MG63 (cell line): ENCODE measurements around the gene POLDIP2. TPM values are rescaled to one million over a fixed set of nuclear protein-coding genes. Genes with fewer than 3 reads are reported as not detected.
"Not testable (repeated sequence)": the region's sequence is repeated elsewhere in the genome, so short reads cannot be mapped to it uniquely, and the experiment has no call there.

ENCODE experiments used
- DNase-seq: peaks from one replicate; pipeline ENCODE4 v3.0.0-alpha.2; 2020
- H3K27me3 ChIP-seq: fragments of 250-450 bp; sonication (Bioruptor Pico); 2 replicates; pipeline ENCODE4 v1.5.1; 2020; ENCODE audit warnings: mild to moderate bottlenecking, moderate library complexity
- H3K36me3 ChIP-seq: fragments of 250-450 bp; sonication (Bioruptor Pico); 2 replicates; pipeline ENCODE4 v1.5.1; 2020; ENCODE audit warnings: mild to moderate bottlenecking, moderate library complexity
- H3K4me3 ChIP-seq: fragments of 250-450 bp; sonication (Bioruptor Pico); 2 replicates; pipeline ENCODE4 v1.5.1; 2020; ENCODE audit warnings: mild to moderate bottlenecking, moderate library complexity
- H3K9me3 ChIP-seq: fragments of 250-450 bp; sonication (Bioruptor Pico); 2 replicates; pipeline ENCODE4 v1.5.1; 2020; ENCODE audit warnings: mild to moderate bottlenecking, moderate library complexity
- total RNA-seq: library from RNA; depleted of rRNA; stranded (reverse); fragments of >200 nt; shearing (Covaris generic); gene quantifications from 2 replicates; pipeline ENCODE4 v1.2.3, GENCODE V29; 2014; ENCODE audit warnings: low replicate concordance

The POLDIP2 gene
- total RNA-seq, 1 experiment from 2014 or later, result 244 TPM

DNA sequence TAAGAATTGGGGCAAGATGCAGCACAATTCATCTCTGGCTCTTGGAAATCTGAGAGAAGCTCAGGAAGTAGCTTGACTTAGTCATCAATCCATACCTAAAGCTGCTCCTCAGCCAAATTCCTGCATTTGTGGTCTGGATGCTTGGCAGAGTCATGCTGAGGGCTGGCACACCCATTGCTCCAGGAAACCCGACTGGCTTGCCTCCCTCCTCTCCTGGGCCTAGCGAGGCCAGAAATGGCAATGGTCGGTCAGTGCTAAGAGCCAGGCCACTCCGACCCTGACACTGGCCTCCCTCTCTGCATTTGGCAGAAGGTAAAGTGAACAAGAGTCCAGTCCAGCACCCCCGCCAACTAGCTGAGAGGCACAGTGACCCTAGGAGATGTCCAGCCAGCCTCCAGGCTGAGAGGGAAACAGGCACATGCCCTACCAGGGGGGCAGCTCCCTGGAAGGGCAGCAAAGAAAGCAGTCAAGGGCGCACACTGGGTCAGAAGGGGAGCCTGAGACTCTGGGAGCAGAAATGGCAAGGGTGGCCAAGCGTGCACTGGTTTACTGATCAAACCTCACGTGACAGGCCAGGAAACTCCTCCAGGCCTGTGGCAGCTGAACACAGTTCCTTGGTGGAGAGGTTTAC lies 10.0 kb downstream of the POLDIP2 start:
- DNase-seq, result peak; percentile 97
- H3K4me3 ChIP-seq, result no peak overlapping the region
- H3K27me3 ChIP-seq, result no peaks in the 10 kb centered on the region
- peaks cover 84% of the 10 kb centered on the region for H3K36me3 ChIP-seq
- no peaks in the 10 kb centered on the region for H3K9me3 ChIP-seq

DNA sequence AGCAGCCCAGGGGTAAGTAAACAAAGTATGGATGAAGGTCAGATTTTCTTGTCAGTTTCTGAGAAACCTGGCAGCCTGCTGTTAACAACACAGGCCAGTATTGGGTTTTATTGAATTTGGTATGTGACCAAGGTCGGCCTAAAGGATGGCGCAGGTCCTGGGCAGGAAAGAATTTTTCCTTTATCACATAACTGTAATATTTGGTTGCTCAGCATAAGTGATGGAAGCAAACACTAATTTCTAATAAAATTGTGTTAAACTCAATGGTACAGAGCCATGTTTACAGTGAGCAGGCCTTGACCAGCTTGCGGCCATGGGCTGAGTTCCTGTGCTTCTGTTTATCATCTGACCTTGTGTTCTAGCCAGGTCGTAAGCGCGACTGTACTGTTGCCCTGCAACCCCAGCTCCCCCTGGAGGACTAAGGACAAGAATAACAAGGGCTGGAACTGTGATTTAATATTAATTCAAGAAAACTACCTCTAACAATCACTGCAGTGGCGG lies 10.5 kb downstream of the POLDIP2 start:
- Histone ChIP-seq H3K9me3 (no peaks in the 10 kb centered on the region), H3K36me3 (peaks cover 87% of the 10 kb centered on the region), H3K4me3 (no peak overlapping the region), H3K27me3 (no peaks in the 10 kb centered on the region)
- DNase-seq, result peak; percentile 69

DNA sequence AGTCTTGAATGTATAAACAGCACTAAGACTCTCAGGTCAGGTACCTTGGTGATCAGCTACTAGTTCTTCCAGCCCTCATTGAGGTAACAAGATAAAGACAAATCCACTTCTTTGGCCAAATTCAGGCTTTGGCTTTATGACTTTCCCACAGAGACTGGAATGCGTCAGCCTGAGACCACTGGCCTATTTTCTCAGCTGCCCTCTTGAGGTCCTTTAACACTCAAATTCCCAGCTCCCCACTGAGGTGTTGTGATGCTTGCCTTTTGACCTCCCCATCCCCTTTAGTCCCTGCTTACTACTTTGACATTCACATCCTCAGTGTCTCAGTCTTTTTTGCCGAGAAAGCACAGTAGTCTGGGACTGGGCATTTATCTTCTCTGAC lies 11.1 kb downstream of the POLDIP2 start:
- H3K9me3 ChIP-seq, result no peaks in the 10 kb centered on the region
- H3K27me3 ChIP-seq, result no peaks in the 10 kb centered on the region
- peaks cover 87% of the 10 kb centered on the region for H3K36me3 ChIP-seq
- DNase-seq, result no peak
- no peak overlapping the region for H3K4me3 ChIP-seq

DNA sequence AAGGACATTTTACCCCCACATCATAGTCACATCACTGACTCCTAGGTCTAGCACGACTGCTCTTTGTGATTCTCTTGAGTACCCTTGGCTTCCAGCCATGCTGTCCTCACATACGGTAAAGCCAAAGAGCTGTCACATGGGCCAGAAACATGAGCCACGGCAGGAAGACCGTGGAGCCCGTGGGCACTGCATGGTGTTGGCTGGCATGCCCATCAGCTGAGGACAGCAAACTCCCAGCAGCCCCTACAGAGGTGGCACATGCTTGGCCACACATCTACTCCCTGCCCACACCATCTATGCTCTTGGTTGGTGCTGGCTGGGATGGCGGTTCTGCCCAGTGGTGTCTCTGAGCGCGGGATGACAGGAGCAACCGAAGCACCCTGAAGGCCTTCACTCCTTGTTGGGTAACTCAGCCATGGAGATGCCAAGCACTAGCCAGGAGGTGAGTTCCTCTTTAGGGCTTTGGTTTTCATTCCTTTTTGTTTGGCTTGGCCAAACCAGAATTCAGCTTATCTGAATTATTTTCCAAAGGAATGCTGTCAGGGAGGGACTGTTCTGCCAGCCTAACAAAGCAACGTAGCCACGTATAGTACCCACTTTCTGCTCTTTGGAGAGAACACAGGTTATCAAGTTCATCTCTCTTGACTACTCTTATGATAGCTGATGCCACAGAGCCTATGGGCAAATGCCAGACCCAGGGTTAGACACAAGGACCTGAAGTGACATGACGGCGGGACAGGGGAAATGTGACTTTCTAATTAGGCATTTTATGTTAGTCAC lies 11.7 kb downstream of the POLDIP2 start:
- no peaks in the 10 kb centered on the region for H3K27me3 ChIP-seq
- peak; percentile 22 for DNase-seq
- peaks cover 87% of the 10 kb centered on the region for H3K36me3 ChIP-seq
- no peaks in the 10 kb centered on the region for H3K9me3 ChIP-seq
- H3K4me3 ChIP-seq, result no peak overlapping the region

DNA sequence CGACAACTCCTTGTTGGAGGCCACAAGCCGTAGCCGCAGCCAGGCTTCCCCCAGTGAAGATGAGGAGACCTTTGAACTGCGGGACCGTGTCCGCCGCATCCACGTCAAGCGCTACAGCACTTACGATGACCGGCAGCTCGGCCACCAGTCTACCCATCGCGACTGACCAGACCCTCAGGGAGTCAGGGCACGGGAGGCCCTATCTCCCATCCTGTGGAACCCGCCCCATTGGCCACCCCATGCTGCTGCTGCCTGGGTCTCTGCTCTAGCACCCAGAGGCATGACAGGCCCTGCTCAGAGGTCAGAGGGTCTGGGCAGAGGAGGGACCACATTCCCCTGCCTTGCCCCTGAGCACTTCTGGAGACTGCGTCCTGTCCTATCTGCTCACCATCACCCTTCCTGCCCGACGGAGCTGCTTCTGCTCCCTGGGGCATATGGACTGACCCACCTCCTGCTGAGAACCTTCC lies 12.9 kb downstream of the POLDIP2 start:
- DNase-seq, result no peak
- no peaks in the 10 kb centered on the region for H3K9me3 ChIP-seq
- H3K36me3 ChIP-seq, result peaks cover 87% of the 10 kb centered on the region
- H3K27me3 ChIP-seq, result no peaks in the 10 kb centered on the region
- no peak overlapping the region for H3K4me3 ChIP-seq

DNA sequence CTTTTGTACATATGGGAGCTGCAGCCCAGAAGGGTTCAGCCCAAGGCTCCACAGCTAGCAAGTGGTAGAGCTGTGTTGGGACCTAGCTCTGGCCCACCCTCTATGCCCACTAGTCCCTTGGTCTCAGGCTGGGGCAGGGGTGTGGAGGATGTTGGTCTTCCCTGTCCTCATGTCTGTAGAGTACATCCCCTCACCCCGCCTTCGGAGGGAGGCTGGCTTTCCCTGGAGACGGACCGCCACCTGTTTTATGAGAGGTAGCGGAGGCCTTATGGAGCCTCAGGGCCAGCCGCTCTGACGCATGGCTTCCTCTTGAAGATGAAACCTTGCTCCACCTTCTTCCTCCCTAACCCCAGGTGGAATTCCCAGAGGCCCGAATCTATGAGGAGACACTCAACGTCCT lies 13.3 kb downstream of the POLDIP2 start:
- no peak for DNase-seq
- Histone ChIP-seq H3K27me3 (no peaks in the 10 kb centered on the region), H3K9me3 (no peaks in the 10 kb centered on the region), H3K4me3 (no peak overlapping the region), H3K36me3 (peaks cover 87% of the 10 kb centered on the region)

DNA sequence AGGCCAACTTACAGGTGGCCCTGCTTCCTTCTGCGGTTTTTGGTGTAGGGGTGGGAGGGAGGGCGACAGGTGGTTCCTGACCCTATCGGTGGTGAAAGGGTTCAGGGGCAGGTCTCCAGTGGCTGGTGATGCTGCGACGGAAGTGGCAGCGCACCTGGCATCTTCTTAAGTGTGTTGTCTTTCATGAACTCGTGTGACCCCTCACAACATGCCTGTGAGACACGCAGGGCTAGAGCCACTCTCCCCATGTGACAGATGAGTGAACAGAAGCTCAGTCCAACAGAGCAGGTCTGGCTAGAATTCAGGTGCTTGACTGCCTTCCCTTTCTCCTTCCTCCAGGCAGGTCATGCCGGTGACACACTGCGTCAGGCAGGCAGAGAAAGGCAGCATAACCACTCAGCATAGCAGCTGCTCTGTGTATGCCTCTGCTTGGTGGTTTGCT lies 13.8 kb downstream of the POLDIP2 start:
- H3K4me3 ChIP-seq, result no peak overlapping the region
- no peaks in the 10 kb centered on the region for H3K27me3 ChIP-seq
- DNase-seq, result no peak
- peaks cover 83% of the 10 kb centered on the region for H3K36me3 ChIP-seq
- H3K9me3 ChIP-seq, result no peaks in the 10 kb centered on the region

DNA sequence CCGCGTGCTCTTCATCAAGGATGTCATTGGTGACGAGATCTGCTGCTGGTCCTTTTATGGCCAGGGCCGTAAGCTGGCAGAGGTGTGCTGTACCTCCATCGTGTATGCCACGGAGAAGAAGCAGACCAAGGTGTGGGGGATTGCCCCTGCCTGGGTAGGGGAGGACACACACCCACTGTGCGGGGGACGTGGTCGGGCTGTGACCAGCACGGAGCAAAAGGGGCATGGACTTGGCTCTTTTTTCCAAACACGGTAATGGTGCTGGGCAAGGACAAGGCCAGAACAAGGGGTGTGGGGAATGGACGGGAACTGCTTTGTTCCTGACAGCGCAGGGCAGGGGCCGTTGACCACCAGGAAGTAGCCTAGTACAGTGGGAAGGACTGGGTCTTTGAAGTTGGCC lies 15.0 kb downstream of the POLDIP2 start:
- Histone ChIP-seq H3K27me3 (no peaks in the 10 kb centered on the region), H3K4me3 (no peak overlapping the region), H3K36me3 (peaks cover 84% of the 10 kb centered on the region), H3K9me3 (no peaks in the 10 kb centered on the region)
- no peak for DNase-seq

DNA sequence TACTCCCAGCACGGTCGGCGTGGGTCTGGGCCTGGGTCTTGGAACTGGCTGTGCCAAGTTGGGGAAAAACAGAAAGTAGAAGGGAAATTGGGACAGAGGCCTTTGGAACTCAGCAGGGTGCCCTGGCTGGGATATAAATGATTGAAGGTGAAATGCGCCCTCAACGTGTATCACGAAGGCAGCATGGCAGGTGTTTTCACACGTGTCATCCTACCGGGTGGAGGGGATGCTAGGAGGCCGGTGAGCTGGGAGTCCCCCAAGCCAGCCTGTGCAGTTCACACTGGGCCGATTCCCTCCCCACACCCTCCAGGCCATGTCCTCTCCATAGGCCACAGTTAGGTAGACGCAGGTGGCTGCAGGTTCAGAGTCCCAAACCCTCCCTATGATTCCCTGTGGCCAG lies 15.8 kb downstream of the POLDIP2 start:
- H3K27me3 ChIP-seq, result no peaks in the 10 kb centered on the region
- H3K4me3 ChIP-seq, result no peak overlapping the region
- peaks cover 92% of the 10 kb centered on the region for H3K36me3 ChIP-seq
- no peak for DNase-seq
- no peaks in the 10 kb centered on the region for H3K9me3 ChIP-seq

DNA sequence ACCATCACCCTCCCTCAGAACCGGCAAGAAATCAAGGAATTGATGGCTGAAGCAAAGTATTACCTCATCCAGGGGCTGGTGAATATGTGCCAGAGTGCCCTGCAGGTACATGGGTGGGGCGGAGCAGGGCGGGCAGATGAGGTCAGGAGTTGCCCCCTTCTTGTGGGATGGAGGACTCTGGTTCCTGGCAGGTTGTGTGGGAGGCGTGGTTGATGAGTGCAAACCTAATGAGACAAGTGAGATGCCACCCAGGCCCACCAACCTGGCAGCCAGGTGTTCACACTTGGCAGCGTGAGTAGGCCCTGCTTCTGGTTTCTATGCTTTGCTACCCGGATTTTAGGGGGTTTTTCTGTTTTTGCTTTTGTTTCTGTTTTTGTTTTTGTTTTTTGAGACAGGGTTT lies 17.0 kb downstream of the POLDIP2 start:
- Histone ChIP-seq H3K9me3 (no peaks in the 10 kb centered on the region), H3K36me3 (peaks cover 87% of the 10 kb centered on the region), H3K4me3 (no peak overlapping the region), H3K27me3 (no peaks in the 10 kb centered on the region)
- DNase-seq, result no peak

DNA sequence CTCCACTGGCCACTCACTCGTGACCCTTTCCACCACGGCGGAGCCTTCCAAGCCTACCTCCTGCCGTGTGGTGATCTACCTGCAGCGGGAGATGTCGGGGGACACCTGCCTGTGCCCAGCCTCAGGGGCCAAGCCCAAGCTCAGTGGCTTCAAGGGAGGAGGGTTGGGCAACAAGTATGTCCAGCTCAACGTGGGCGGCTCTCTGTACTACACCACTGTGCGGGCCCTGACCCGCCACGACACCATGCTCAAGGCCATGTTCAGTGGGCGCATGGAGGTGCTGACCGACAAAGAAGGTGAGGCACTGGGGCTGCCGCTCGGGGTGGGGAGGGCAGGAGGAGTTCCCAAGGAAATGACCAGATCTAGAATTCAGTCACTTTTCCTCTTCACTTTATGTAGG lies 17.9 kb downstream of the POLDIP2 start:
- no peak for DNase-seq
- H3K36me3 ChIP-seq, result peaks cover 77% of the 10 kb centered on the region
- no peaks in the 10 kb centered on the region for H3K9me3 ChIP-seq
- no peak overlapping the region for H3K4me3 ChIP-seq
- H3K27me3 ChIP-seq, result no peaks in the 10 kb centered on the region

DNA sequence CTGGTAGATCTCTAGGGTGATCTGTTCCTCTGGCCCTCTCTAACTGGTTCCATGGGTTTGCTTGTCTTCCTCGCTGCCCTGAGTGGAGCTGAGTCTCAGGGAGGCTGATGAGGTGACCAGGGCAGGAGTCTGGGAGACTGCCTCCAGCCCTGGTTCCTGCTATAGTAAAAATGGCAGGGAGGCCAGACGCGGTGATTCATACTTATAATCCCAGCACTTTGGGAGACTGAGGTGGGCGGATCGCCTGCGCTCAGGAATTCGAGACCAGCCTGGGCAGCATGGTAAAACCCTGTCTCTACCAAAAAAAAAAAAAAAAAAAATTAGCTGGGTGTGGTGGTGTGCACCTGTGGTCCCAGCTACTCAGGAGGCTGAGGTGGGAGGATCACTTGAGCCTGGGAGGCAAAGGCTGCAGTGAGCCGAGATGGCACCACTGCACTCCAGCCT lies 18.5 kb downstream of the POLDIP2 start:
- DNase-seq, H3K9me3 ChIP-seq, H3K27me3 ChIP-seq, H3K4me3 ChIP-seq: not testable (repeated sequence)
- H3K36me3 ChIP-seq, result peaks cover 71% of the 10 kb centered on the region

DNA sequence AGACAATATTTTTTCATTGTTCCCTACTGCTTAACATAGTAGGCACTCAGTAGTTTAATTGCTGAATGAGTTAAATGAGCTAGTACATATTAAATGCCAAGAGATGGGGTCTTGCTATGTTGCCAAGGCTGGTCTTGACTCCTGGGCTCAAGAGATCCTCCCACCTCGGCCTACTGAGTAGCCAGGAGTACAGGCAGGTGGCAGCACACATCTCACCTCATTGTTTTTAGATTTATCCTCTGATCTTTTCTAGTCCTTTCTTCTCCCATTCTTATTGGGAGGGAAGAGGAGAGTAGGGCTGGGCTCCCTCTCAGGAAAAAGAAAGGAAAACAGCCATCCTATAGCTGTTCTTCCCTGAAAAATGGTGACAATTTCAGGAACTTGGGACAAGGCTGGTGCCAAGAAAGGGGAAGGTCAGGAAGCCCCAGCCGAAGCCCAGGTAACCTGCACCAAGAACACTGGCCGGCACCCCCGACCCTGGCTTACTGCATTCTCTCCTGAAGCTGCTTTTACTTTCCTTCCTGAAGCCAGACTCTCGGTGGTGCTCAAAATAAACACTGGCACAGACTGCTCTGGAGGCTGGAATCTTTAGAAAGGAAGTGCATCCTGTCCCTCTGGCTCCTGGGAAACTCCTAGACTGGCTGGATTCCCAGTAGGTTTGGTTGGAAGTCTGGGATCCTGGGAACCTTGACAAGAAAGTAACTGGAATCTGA lies 19.1 kb downstream of the POLDIP2 start:
- H3K27me3 ChIP-seq, result no peaks in the 10 kb centered on the region
- peak overlapping the region; percentile 11; the same call in 1 of the 2 replicates for H3K4me3 ChIP-seq
- peak; percentile 69 for DNase-seq
- H3K9me3 ChIP-seq, result no peaks in the 10 kb centered on the region
- H3K36me3 ChIP-seq, result peaks cover 68% of the 10 kb centered on the region

DNA sequence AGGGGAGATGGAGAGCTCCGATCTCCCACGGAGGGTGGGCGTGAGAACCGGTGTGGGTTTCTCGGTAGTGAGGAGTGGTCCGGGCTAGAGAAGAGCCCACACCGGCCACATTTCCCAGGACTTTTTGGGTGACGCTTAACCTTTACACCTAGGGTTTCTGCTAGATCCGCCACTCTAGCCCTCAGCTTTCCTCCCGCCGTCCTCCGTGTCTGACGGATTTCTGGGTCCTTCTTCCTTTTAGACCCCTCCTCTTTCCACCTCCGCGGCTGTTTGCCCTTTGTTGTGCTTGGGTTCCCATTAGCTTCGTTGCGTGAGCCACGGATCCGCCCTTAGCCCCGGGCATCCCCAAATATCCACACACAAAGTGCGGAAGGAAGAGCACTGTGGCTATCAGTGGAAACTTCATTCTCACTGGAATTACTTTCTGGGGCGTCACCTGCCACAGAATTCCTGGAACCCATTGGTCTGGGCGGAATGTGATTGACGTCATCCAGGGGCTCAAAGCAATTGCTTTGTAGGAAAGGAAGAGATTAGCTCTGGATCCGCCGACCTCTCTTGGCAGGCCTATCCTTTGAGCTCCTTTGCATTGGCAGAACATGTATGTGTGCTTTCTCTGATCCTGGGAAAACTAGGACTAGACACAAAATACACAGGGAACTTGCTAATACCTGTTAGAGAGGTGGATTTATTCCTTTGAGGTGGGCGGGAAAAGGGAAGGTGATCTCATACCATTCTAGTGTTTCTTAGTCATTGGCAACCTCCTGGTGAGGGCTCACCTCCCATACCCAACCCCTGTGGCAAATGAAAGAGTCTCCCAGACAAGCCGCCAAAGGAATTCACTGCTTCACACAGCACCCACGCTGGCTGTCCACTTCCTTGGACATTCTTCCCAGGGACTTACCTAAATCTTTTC lies 21.1 kb downstream of the POLDIP2 start:
- Histone ChIP-seq H3K9me3 (no peaks in the 10 kb centered on the region), H3K4me3 (peak overlapping the region; percentile 98), H3K27me3 (no peaks in the 10 kb centered on the region), H3K36me3 (peaks cover 57% of the 10 kb centered on the region)
- DNase-seq, result peak; percentile 83

DNA sequence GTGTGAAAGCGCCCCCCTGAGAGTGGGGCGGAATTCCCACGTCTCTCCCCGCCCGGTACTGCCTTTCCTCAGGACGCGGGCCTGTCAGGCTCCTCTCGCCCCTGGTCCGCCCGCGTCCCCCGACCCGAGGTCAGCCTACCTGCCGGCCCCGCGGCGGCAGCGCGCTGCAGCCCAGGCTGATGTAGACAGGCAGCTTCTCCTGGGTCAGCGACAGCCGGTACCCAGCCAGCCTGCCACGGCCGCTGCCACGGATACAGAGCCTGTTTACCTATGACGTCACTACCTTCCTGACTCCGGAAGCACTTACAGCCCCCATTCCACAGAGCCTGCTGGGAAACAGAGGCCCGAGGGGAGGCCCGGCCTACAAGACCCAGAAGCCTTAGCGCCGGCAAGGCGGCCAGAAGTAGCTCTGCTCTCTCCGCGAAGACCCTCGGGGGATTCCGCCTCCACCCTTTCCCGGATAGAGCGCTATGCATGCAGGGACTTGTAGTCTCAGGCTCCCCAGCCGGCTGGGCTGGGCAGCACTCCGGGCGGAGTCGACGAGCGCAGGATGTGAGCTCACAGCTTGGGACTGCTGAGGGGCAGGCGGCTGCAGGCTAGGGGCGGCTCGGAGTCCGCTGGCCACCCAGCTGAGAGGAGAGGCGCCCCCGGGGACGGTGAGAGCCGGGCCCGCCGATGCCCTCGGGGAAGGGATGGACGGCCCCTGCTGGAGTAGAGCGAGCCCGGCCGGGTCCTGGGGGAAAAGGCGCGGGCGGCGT lies 21.9 kb downstream of the POLDIP2 start, which contains the start of the genes IFT20 and TNFAIP1:
IFT20 (minus strand) TSS at position 272 of the 758 bp plus-strand sequence. CDS start 3,487 bp downstream, outside the sequence.
TNFAIP1 (plus strand) TSS at position 561 of the 758 bp plus-strand sequence. CDS start 3,761 bp downstream, outside the sequence.
- H3K9me3 ChIP-seq, result no peaks in the 10 kb centered on the region
- DNase-seq, result peak; percentile 100
- H3K27me3 ChIP-seq, result no peaks in the 10 kb centered on the region
- peak within 1 kb of the TSS; percentile 98 for H3K4me3 ChIP-seq
- H3K36me3 ChIP-seq, result peaks cover 57% of the 10 kb centered on the region
